Neural cell (in vitro differentiated cells): ENCODE measurements around the gene TRABD2A. TPM values are rescaled to one million over a fixed set of nuclear protein-coding genes. Genes with fewer than 3 reads are reported as not detected.

ENCODE experiments used
- H2AFZ ChIP-seq: fragments of 200-600, 300-800 bp; sonication (generic), shearing (Covaris generic); 2 replicates; pipeline ENCODE4 v1.6.0; 2014; ENCODE audit warnings: low read depth, mild to moderate bottlenecking, antibody characterized with exemption, low read length, moderate library complexity
- H3F3A ChIP-seq: fragments of 200-600 bp; shearing (Covaris generic); 2 replicates; pipeline ENCODE4 v1.6.1; 2016; ENCODE audit warnings: mild to moderate bottlenecking, moderate library complexity, mixed read lengths, antibody characterized with exemption, low read length; ENCODE audit not compliant: insufficient read depth, poor library complexity, severe bottlenecking
- H3K27ac ChIP-seq: fragments of 200-600, 300-800 bp; sonication (generic), shearing (Covaris generic); 2 replicates; pipeline ENCODE4 v1.5.1; 2014; ENCODE audit warnings: mild to moderate bottlenecking, low read length, moderate library complexity
- H3K27me3 ChIP-seq: fragments of 300-800, 200-600 bp; sonication (generic), shearing (Covaris generic); 2 replicates; pipeline ENCODE4 v1.6.0; 2014; ENCODE audit warnings: mild to moderate bottlenecking, low read depth, low read length, moderate library complexity; ENCODE audit not compliant: insufficient read depth
- H3K36me3 ChIP-seq: fragments of 300-800, 200-600 bp; sonication (generic), shearing (Covaris generic); 2 replicates; pipeline ENCODE4 v1.5.1; 2014; ENCODE audit warnings: mild to moderate bottlenecking, antibody characterized with exemption, low read length, moderate library complexity; ENCODE audit not compliant: insufficient read depth
- H3K4me2 ChIP-seq: fragments of 300-800, 200-600 bp; sonication (generic), shearing (Covaris generic); 2 replicates; pipeline ENCODE4 v1.6.0; 2014; ENCODE audit warnings: mild to moderate bottlenecking, low read length
- H3K4me3 ChIP-seq: fragments of 300-800, 200-600 bp; sonication (generic), shearing (Covaris generic); 2 replicates; pipeline ENCODE4 v1.5.1; 2014; ENCODE audit warnings: mild to moderate bottlenecking, low read length, moderate library complexity
- H3K79me2 ChIP-seq: fragments of 200-600 bp; shearing (Covaris generic); replicated peaks from 2 replicates; pipeline ENCODE4 v1.6.0; 2014; ENCODE audit warnings: mild to moderate bottlenecking, low read length, moderate library complexity; ENCODE audit not compliant: insufficient read depth
- H3K9ac ChIP-seq: fragments of 300-800, 200-600 bp; sonication (generic), shearing (Covaris generic); 2 replicates; pipeline ENCODE4 v1.6.1; 2016; ENCODE audit warnings: mild to moderate bottlenecking, low read length, mixed read lengths
- H3K9me2 ChIP-seq: fragments of 200-600 bp; shearing (Covaris generic); 2 replicates; pipeline ENCODE4 v1.6.1; 2016; ENCODE audit warnings: mild to moderate bottlenecking, low read length, mixed read lengths; ENCODE audit not compliant: insufficient read depth
- H3K9me3 ChIP-seq: fragments of 200-600, 300-800 bp; sonication (generic), shearing (Covaris generic); 2 replicates; pipeline ENCODE4 v1.6.1; 2016; ENCODE audit warnings: mild to moderate bottlenecking, mixed run types, low read length, moderate library complexity, mixed read lengths
- H4K20me1 ChIP-seq: fragments of 200-600 bp; shearing (Covaris generic); 2 replicates; pipeline ENCODE4 v1.6.1; 2016; ENCODE audit warnings: mild to moderate bottlenecking, mixed run types; ENCODE audit not compliant: insufficient read depth
- EP300 ChIP-seq: fragments of 450-650 bp; conservative IDR thresholded peaks from 2 replicates; pipeline ENCODE4 v1.6.1; 2014; ENCODE audit warnings: antibody characterized with exemption, mild to moderate bottlenecking, moderate library complexity; ENCODE audit not compliant: poor library complexity, severe bottlenecking
- EZH2 ChIP-seq: fragments of 200-600, 300-800 bp; shearing (Covaris generic), sonication (generic); IDR thresholded peaks from 2 replicates; pipeline ENCODE4 v1.6.1; 2014; ENCODE audit warnings: antibody characterized with exemption, low read length, borderline replicate concordance, mild to moderate bottlenecking; ENCODE audit not compliant: insufficient read depth, poor library complexity, severe bottlenecking
- MXI1 ChIP-seq: fragments of 450-650 bp; conservative IDR thresholded peaks from 2 replicates; pipeline ENCODE4 v1.6.1; 2014; ENCODE audit warnings: antibody characterized with exemption, mild to moderate bottlenecking; ENCODE audit not compliant: poor library complexity, severe bottlenecking
- POLR2AphosphoS5 ChIP-seq: IDR thresholded peaks from 2 replicates; pipeline ENCODE4 v1.6.1; 2012
- RAD21 ChIP-seq: fragments of 450-650 bp; conservative IDR thresholded peaks from 2 replicates; pipeline ENCODE4 v1.6.1; 2014; ENCODE audit warnings: antibody characterized with exemption, mild to moderate bottlenecking, moderate library complexity
- SMC3 ChIP-seq: fragments of 450-650 bp; conservative IDR thresholded peaks from 2 replicates; pipeline ENCODE4 v1.6.1; 2014; ENCODE audit warnings: antibody characterized with exemption, mild to moderate bottlenecking, moderate library complexity; ENCODE audit not compliant: poor library complexity
- TAF1 ChIP-seq: IDR thresholded peaks from 2 replicates; pipeline ENCODE4 v1.6.1; 2012; ENCODE audit warnings: low read depth
- polyA plus RNA-seq: library from polyadenylated mRNA; depleted of rRNA; stranded (reverse); fragments of >200 nt; gene quantifications from 2 replicates; pipeline ENCODE4 v1.2.3, GENCODE V29; 2014
- TF ChIP-seq, protein P1 (sequence below): IDR thresholded peaks from 2 replicates; pipeline ENCODE4 v1.6.1; 2012; ENCODE audit warnings: borderline replicate concordance
- TF ChIP-seq, protein P2 (sequence below): fragments of 450-650 bp; IDR thresholded peaks from 2 replicates; pipeline ENCODE4 v1.5.1; 2014; ENCODE audit warnings: antibody characterized with exemption, mild to moderate bottlenecking, moderate library complexity; ENCODE audit not compliant: poor library complexity, severe bottlenecking

TRABD2A gene
- polyA plus RNA-seq, 1 donor from 2014 or later = 0.17 TPM

- no peaks in the 10 kb centered on the region for H3K36me3 ChIP-seq
- TF ChIP-seq TAF1 (no peak), SMC3 (no peak)
- TF ChIP-seq, protein P1, sequence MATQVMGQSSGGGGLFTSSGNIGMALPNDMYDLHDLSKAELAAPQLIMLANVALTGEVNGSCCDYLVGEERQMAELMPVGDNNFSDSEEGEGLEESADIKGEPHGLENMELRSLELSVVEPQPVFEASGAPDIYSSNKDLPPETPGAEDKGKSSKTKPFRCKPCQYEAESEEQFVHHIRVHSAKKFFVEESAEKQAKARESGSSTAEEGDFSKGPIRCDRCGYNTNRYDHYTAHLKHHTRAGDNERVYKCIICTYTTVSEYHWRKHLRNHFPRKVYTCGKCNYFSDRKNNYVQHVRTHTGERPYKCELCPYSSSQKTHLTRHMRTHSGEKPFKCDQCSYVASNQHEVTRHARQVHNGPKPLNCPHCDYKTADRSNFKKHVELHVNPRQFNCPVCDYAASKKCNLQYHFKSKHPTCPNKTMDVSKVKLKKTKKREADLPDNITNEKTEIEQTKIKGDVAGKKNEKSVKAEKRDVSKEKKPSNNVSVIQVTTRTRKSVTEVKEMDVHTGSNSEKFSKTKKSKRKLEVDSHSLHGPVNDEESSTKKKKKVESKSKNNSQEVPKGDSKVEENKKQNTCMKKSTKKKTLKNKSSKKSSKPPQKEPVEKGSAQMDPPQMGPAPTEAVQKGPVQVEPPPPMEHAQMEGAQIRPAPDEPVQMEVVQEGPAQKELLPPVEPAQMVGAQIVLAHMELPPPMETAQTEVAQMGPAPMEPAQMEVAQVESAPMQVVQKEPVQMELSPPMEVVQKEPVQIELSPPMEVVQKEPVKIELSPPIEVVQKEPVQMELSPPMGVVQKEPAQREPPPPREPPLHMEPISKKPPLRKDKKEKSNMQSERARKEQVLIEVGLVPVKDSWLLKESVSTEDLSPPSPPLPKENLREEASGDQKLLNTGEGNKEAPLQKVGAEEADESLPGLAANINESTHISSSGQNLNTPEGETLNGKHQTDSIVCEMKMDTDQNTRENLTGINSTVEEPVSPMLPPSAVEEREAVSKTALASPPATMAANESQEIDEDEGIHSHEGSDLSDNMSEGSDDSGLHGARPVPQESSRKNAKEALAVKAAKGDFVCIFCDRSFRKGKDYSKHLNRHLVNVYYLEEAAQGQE = no peak
- no peaks in the 10 kb centered on the region for H3K9me3 ChIP-seq
- H3K27ac ChIP-seq = no peak overlapping the region
- H3F3A ChIP-seq = no peaks in the 10 kb centered on the region
- no peaks in the 10 kb centered on the region for H3K27me3 ChIP-seq
- no peaks in the 10 kb centered on the region for H3K9me2 ChIP-seq
- H3K9ac ChIP-seq = no peak overlapping the region
- H4K20me1 ChIP-seq = no peaks in the 10 kb centered on the region
- H2AFZ ChIP-seq = no peak overlapping the region
- no peak overlapping the region for H3K4me3 ChIP-seq
- H3K4me2 ChIP-seq = no peak overlapping the region
- H3K79me2 ChIP-seq = no peaks in the 10 kb centered on the region
Observed at GRCh38 chr2:84808279-84808678, 72.6 kb downstream of the TRABD2A start.

- Histone ChIP-seq H3K36me3 (no peaks in the 10 kb centered on the region), H3K9ac (no peak overlapping the region), H3K27me3 (no peaks in the 10 kb centered on the region), H3K4me2 (no peak overlapping the region), H3K9me3 (no peaks in the 10 kb centered on the region), H4K20me1 (no peaks in the 10 kb centered on the region), H3K27ac (no peak overlapping the region), H2AFZ (no peak overlapping the region), H3K79me2 (no peaks in the 10 kb centered on the region), H3K4me3 (no peak overlapping the region), H3F3A (no peaks in the 10 kb centered on the region), H3K9me2 (no peaks in the 10 kb centered on the region)
- TF ChIP-seq MXI1 = no peak
Observed at GRCh38 chr2:84807063-84807485, 73.8 kb downstream of the TRABD2A start.

DNA sequence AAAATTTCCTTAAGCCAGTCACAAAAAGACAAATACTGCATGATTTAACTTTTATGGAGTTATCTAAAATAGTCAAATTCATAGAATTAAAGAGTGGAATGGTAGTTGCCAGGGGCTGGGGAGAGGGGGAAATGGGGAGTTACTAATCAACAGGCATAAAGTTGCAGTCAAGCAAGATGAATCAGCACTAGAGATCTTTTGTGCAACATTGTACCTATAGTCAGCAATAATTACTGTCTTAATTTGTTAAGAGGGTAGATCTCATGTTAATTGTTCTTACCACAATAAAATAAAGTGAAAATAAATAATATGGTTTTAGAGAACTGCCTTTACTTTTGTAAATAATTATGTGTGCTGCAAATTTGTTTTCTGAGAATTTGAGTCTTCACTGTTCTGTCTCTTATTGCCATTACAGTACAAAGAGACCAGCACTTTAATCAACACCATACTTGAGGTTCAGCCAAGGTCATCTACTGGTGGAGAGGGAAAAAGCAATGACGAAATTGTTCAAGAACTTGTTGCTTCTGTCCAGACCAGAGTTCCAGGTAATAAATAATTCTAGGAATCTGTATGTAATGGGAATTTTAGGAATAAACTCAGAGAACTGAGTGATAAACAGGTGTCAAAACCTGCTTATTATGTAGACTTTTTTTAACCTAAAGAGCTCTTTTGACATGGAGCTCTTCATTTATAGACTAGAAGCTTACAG, 75.5 kb downstream of the TRABD2A start:
- H4K20me1 ChIP-seq = no peaks in the 10 kb centered on the region

More for the DNA sequence above, 75.5 kb downstream of the TRABD2A start:
- H3K27me3 ChIP-seq = no peaks in the 10 kb centered on the region
- no peak overlapping the region for H3K9ac ChIP-seq
- H3K27ac ChIP-seq = no peak overlapping the region
- H3K9me3 ChIP-seq = no peaks in the 10 kb centered on the region
- no peaks in the 10 kb centered on the region for H3K36me3 ChIP-seq
- no peak overlapping the region for H3K4me2 ChIP-seq
- no peak overlapping the region for H2AFZ ChIP-seq
- no peaks in the 10 kb centered on the region for H3F3A ChIP-seq
- no peaks in the 10 kb centered on the region for H3K79me2 ChIP-seq
- no peak overlapping the region for H3K4me3 ChIP-seq
- H3K9me2 ChIP-seq = no peaks in the 10 kb centered on the region
- TF ChIP-seq SMC3 (no peak), RAD21 (no peak), EP300 (no peak), EZH2 (no peak), MXI1 (no peak), TAF1 (no peak), POLR2AphosphoS5 (no peak)
- TF ChIP-seq, protein P1 = no peak
- TF ChIP-seq, protein P2, sequence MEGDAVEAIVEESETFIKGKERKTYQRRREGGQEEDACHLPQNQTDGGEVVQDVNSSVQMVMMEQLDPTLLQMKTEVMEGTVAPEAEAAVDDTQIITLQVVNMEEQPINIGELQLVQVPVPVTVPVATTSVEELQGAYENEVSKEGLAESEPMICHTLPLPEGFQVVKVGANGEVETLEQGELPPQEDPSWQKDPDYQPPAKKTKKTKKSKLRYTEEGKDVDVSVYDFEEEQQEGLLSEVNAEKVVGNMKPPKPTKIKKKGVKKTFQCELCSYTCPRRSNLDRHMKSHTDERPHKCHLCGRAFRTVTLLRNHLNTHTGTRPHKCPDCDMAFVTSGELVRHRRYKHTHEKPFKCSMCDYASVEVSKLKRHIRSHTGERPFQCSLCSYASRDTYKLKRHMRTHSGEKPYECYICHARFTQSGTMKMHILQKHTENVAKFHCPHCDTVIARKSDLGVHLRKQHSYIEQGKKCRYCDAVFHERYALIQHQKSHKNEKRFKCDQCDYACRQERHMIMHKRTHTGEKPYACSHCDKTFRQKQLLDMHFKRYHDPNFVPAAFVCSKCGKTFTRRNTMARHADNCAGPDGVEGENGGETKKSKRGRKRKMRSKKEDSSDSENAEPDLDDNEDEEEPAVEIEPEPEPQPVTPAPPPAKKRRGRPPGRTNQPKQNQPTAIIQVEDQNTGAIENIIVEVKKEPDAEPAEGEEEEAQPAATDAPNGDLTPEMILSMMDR = no peak
